HepG2 (cell line): Measurements from ENCODE around the gene DPCD. TPM values are rescaled to one million over a fixed set of nuclear protein-coding genes. Genes with fewer than 3 reads are reported as not detected.

Source experiments
- ATAC-seq: fragments of 200-7000 bp; cut with Tn5 transposase; 3 replicates; pipeline ENCODE4 v1.9.1; 2020; ENCODE audit warnings: mild to moderate bottlenecking, moderate library complexity
- BruUV-seq: library from RNA; stranded (reverse); fragments of 400-500 nt; replicated peaks from 2 replicates; lab custom pipeline; 2021; lab: Mats Ljungman, UMichigan
- CTCF ChIA-PET: fragments of 300-600 bp; formaldehyde crosslinking; extraction: SDS; loops from one replicate; lab custom pipeline; 2021; ENCODE audit warnings: low total read pairs, inconsistent platforms, low intra/inter-chr PET ratio; lab: Yijun Ruan, JAX
- POLR2A ChIA-PET: fragments of 350-600 bp; sonication (Branson Sonifier 250); formaldehyde crosslinking; loops from one replicate; lab custom pipeline; 2020; ENCODE audit warnings: antibody characterized with exemption, inconsistent platforms; lab: Yijun Ruan, JAX
- DNase-seq: peaks from one replicate; pipeline ENCODE4 v3.0.0-alpha.2; 2015; ENCODE audit warnings: low spot score
- FAIRE-seq: peaks from 3 replicates; lab custom pipeline; 2011; peaks lifted over from hg19 to GRCh38; lab: Jason Lieb, UNC
- H2AFZ ChIP-seq: one replicate; pipeline ENCODE4 v1.6.1; 2011; ENCODE audit warnings: low read length, inconsistent platforms
- H3K27ac ChIP-seq: fragments of 300-600 bp; 3 replicates; pipeline ENCODE4 v1.8.0; 2011; ENCODE audit warnings: mixed run types, mild to moderate bottlenecking, mixed read lengths, low read length, inconsistent platforms; ENCODE audit not compliant: insufficient read depth; ENCODE audit errors: extremely low read length
- H3K27me3 ChIP-seq, 2 experiments: fragments of 200-600 bp in 1 of 2; 2 replicates in 1 of 2; 3 replicates in 1 of 2; pipeline versions ENCODE4 v1.6.0 to v1.8.0; 2011; ENCODE audit warnings: low read length in 2 of 2, mild to moderate bottlenecking in 2 of 2, moderate library complexity in 2 of 2, inconsistent platforms in 1 of 2; ENCODE audit not compliant: insufficient read depth in 2 of 2, control insufficient read depth in 1 of 2
- H3K36me3 ChIP-seq, 2 experiments: fragments of 200-600 bp in 1 of 2; replicated peaks in 1 of 2; 2 replicates in 1 of 2; 3 replicates in 1 of 2; pipeline versions ENCODE4 v1.5.1 to v1.8.0; 2011; ENCODE audit warnings: low read length in 2 of 2, inconsistent platforms in 1 of 2; ENCODE audit not compliant: insufficient read depth in 2 of 2, control insufficient read depth in 1 of 2
- H3K4me1 ChIP-seq: 2 replicates; pipeline ENCODE4 v1.5.1; 2012; ENCODE audit warnings: low read length, inconsistent platforms; ENCODE audit not compliant: insufficient read depth
- H3K4me2 ChIP-seq: 2 replicates; pipeline ENCODE4 v1.6.0; 2011; ENCODE audit warnings: low read depth, low read length, inconsistent platforms
- H3K4me3 ChIP-seq, 3 experiments: fragments of 200-600 bp in 1 of 3; sonication (generic), shearing (Covaris generic) in 1 of 3; replicated peaks in 1 of 3; 2 replicates each; pipeline ENCODE4 v1.5.1; 2011 to 2016; ENCODE audit warnings: low read length in 3 of 3, inconsistent platforms in 2 of 3, low read depth in 2 of 3, mild to moderate bottlenecking in 2 of 3, control low read depth in 1 of 3, mixed read lengths in 1 of 3; ENCODE audit not compliant: insufficient read depth in 1 of 3
- H3K79me2 ChIP-seq: one replicate; pipeline ENCODE4 v1.6.1; 2011; ENCODE audit warnings: low read length, inconsistent platforms; ENCODE audit not compliant: insufficient read depth
- H3K9ac ChIP-seq: 2 replicates; pipeline ENCODE4 v1.6.0; 2011; ENCODE audit warnings: mild to moderate bottlenecking, low read depth, low read length, inconsistent platforms; ENCODE audit not compliant: insufficient read depth
- H3K9me3 ChIP-seq: 2 replicates; pipeline ENCODE4 v1.5.1; 2012; ENCODE audit warnings: mild to moderate bottlenecking, low read length
- H4K20me1 ChIP-seq: 2 replicates; pipeline ENCODE4 v1.6.0; 2011; ENCODE audit warnings: inconsistent platforms, mild to moderate bottlenecking, low read length, moderate library complexity; ENCODE audit not compliant: insufficient read depth
- ARHGAP35 ChIP-seq: sonication (generic); formaldehyde crosslinking; IDR thresholded peaks from 2 replicates; pipeline ENCODE4 v1.9.0; 2022; ENCODE audit warnings: mild to moderate bottlenecking, inconsistent platforms, moderate library complexity, missing genetic modification reagents, borderline replicate concordance
- ETS1 ChIP-seq: sonication (generic); formaldehyde crosslinking; IDR thresholded peaks from 2 replicates; pipeline ENCODE4 v1.4.0; 2020; ENCODE audit warnings: missing genetic modification reagents
- GABPB1 ChIP-seq: IDR thresholded peaks from 2 replicates; pipeline ENCODE4 v1.6.1; 2016; ENCODE audit warnings: mild to moderate bottlenecking, missing genetic modification reagents, moderate library complexity, missing compliant biosample characterization
- GFI1 ChIP-seq: sonication (generic); formaldehyde crosslinking; IDR thresholded peaks from 2 replicates; pipeline ENCODE4 v1.5.0; 2020; ENCODE audit warnings: missing genetic modification reagents, mild to moderate bottlenecking, borderline replicate concordance
- GTF3A ChIP-seq: sonication (generic); formaldehyde crosslinking; conservative IDR thresholded peaks from 2 replicates; pipeline ENCODE4 v1.4.0; 2020; ENCODE audit warnings: mild to moderate bottlenecking, missing genetic modification reagents
- JUNB ChIP-seq: sonication (generic); formaldehyde crosslinking; IDR thresholded peaks from 2 replicates; pipeline ENCODE4 v1.8.0; 2022; ENCODE audit warnings: missing genetic modification reagents, mild to moderate bottlenecking, borderline replicate concordance
- MATR3 ChIP-seq: sonication (generic); formaldehyde crosslinking; IDR thresholded peaks from 2 replicates; pipeline ENCODE4 v1.4.0; 2020; ENCODE audit warnings: missing genetic modification reagents
- MTF2 ChIP-seq: sonication (generic); formaldehyde crosslinking; IDR thresholded peaks from 2 replicates; pipeline ENCODE4 v1.5.0; 2020; ENCODE audit warnings: missing genetic modification reagents, borderline replicate concordance
- RARA ChIP-seq: IDR thresholded peaks from 2 replicates; pipeline ENCODE4 v1.6.1; 2016; ENCODE audit warnings: missing genetic modification reagents, missing compliant biosample characterization
- RFXAP ChIP-seq: sonication (generic); formaldehyde crosslinking; IDR thresholded peaks from 2 replicates; pipeline ENCODE4 v1.4.0; 2020; ENCODE audit warnings: missing genetic modification reagents, borderline replicate concordance
- RXRB ChIP-seq: IDR thresholded peaks from 2 replicates; pipeline ENCODE4 v1.6.1; 2016; ENCODE audit warnings: borderline replicate concordance, missing genetic modification reagents, missing compliant biosample characterization
- SPEN ChIP-seq: sonication (generic); formaldehyde crosslinking; IDR thresholded peaks from 2 replicates; pipeline ENCODE4 v1.5.1; 2020; ENCODE audit warnings: low read depth, mild to moderate bottlenecking, missing genetic modification reagents
- ZNF329 ChIP-seq: sonication (generic); formaldehyde crosslinking; IDR thresholded peaks from 2 replicates; pipeline ENCODE4 v1.9.0; 2021; ENCODE audit warnings: low read depth, mild to moderate bottlenecking, missing genetic modification reagents
- ZNF564 ChIP-seq: sonication (generic); formaldehyde crosslinking; IDR thresholded peaks from 2 replicates; pipeline ENCODE4 v1.8.1; 2023; ENCODE audit warnings: mild to moderate bottlenecking, missing genetic modification reagents
- ZNF674 ChIP-seq: sonication (generic); formaldehyde crosslinking; IDR thresholded peaks from 2 replicates; pipeline ENCODE4 v1.5.0; 2020; ENCODE audit warnings: low read depth, mild to moderate bottlenecking, missing genetic modification reagents
- WGBS: methylation state at CpG from one replicate; pipeline ENCODE4 v1.1.6; 2017; ENCODE audit warnings: low lambda C conversion rate; 5-methylcytosine and 5-hydroxymethylcytosine counted together
- in situ Hi-C: cut with HindIII; loops from 2 replicates; pipeline ENCODE4 v1.10.0; 2017; ENCODE audit warnings: low pct_unique_long_range_greater_than_20kb; ENCODE audit not compliant: extremely low pct_ligation_motif_present
- intact Hi-C: fragments of 100-400 bp; cut with micrococcal nuclease; formaldehyde crosslinking; loops from one replicate; pipeline ENCODE4 v1.10.0; 2022; ENCODE audit not compliant: unreplicated experiment
- polyA plus RNA-seq, 8 experiments: library from polyadenylated mRNA; depleted of rRNA in 3 of 8; stranded (reverse) in 7 of 8; unstranded in 1 of 8; fragments of >200 nt; fragmentation: Illumina TruSeq in 4 of 8; extraction: Trizol in 4 of 8; gene quantifications; 2 replicates each; pipeline versions ENCODE4 v1.2.1 to v1.2.3, GENCODE V29; 2011 to 2016; ENCODE audit warnings: low read depth in 4 of 8, missing spikeins in 1 of 8, mixed read lengths in 1 of 8; ENCODE audit not compliant: insufficient read depth in 1 of 8
- total RNA-seq, 5 experiments: library from RNA; depleted of rRNA; stranded (reverse); fragments of >200 nt; fragmentation: Illumina TruSeq; extraction: Trizol; gene quantifications; 2 replicates each; pipeline ENCODE4 v1.2.3, GENCODE V29; 2016; ENCODE audit warnings: low read depth in 1 of 5
- TF ChIP-seq, protein P1 (sequence below): sonication (generic); formaldehyde crosslinking; IDR thresholded peaks from 2 replicates; pipeline ENCODE4 v1.5.1; 2020; ENCODE audit warnings: mild to moderate bottlenecking, missing genetic modification reagents, borderline replicate concordance

The DPCD gene
- total and polyA plus RNA-seq, 2 of the 13 experiments (the other 11 are each of a cell fraction or from before 2014, with no cell fraction given): 25.2 to 27.0 TPM

DNA sequence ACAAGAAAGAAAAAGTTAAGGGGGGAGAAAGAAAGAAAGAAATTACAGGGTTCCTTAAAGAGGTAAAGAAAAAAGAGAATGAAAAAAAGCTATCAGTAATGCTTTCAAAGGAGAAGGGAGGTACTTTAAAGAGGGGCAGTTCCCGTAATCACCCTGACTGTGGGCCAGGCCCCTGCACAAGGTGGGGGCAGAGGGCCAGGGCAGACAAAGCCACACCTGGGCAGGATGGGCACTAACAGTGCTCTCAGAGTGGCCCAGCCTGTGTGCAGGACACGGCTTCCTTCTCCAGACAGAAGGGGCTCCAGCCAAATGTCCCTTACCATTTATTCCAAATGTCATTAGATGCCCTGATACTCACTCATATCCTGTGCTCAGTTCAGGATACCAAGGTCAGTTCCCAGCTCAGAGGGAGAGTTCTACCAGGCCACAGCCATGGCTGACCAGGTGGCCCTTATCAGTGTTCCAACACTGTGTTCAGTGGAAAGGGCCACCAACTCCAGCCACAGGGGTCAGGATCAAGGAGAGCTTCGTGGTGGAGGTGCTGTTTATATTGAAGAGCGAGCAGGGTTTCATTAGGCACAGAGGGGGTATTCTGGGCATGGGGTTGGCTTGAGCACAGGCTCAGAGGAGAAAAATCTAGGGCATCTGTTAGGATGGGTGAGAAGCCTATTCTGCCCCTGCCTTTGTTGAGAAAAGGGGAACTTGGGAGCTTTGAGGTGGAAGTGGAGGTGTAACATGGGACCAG lies 29.9 kb downstream of the DPCD start (continued):
- no peak for TF ChIP-seq ZNF329 (CRISPR knock-in tag)

DNA sequence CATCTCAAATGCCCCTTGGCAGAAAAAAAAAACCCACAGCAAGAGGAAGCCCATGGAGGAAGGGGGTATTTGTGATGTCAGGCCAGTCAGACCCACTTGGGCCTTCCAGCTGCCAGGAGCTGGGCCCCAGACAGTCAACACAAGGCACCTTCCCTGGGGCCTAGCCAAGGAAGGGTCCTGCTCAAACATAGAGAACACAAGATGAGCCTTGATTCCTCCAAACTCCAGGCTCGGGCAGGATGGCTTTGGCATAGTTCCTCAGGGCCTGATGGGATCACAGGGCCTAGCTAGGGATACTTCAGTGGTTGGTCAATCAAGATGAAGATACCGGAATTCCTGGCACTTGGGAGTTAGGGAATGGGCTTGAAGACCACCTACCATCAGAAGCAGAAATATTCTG lies 30.8 kb downstream of the DPCD start:
- DNase-seq (no peak), ATAC-seq (no peak), FAIRE-seq (no peak)
- no TSS peak for BruUV-seq
- Histone ChIP-seq H4K20me1 (no peaks in the 10 kb centered on the region), H3K9ac (no peak overlapping the region), H3K36me3 (peaks cover 3 to 15% of the 10 kb centered on the region in 2 experiments; a peak in 3 of 5 replicates), H2AFZ (no peak overlapping the region), H3K27me3 (no peaks in the 10 kb centered on the region), H3K79me2 (no peaks in the 10 kb centered on the region), H3K27ac (no peak overlapping the region), H3K4me1 (no peaks in the 10 kb centered on the region), H3K4me3 (no peak overlapping the region), H3K9me3 (no peaks in the 10 kb centered on the region), H3K4me2 (no peak overlapping the region)
- no peak for TF ChIP-seq SPEN
- no peak for TF ChIP-seq ETS1 (CRISPR knock-in tag)
- no peak for TF ChIP-seq JUNB (CRISPR knock-in tag)
- TF ChIP-seq RFXAP: no peak
- TF ChIP-seq MATR3 (CRISPR knock-in tag): no peak
- TF ChIP-seq RARA (CRISPR knock-in tag): no peak
- no peak for TF ChIP-seq MTF2 (CRISPR knock-in tag)
- TF ChIP-seq GABPB1 (CRISPR knock-in tag): no peak
- no peak for TF ChIP-seq ARHGAP35
- TF ChIP-seq, protein P1, sequence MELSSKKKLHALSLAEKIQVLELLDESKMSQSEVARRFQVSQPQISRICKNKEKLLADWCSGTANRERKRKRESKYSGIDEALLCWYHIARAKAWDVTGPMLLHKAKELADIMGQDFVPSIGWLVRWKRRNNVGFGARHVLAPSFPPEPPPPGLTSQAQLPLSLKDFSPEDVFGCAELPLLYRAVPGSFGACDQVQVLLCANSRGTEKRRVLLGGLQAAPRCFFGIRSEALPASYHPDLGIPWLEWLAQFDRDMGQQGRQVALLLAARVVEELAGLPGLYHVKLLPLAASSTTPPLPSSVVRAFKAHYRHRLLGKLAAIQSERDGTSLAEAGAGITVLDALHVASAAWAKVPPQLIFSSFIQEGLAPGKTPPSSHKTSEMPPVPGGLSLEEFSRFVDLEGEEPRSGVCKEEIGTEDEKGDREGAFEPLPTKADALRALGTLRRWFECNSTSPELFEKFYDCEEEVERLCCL (CRISPR knock-in tag): no peak
- TF ChIP-seq ZNF564 (CRISPR knock-in tag): no peak
- no peak for TF ChIP-seq ZNF674 (CRISPR knock-in tag)
- no peak for TF ChIP-seq RXRB (CRISPR knock-in tag)
- TF ChIP-seq GFI1 (CRISPR knock-in tag): no peak
- TF ChIP-seq GTF3A (CRISPR knock-in tag): no peak
- intact Hi-C loops: no loop called here
- WGBS: 100% methylated on average over 1 of the region's 2 CpGs
- in situ Hi-C loops: no loop called here
- ChIA-PET CTCF (no interaction called here), POLR2A (no interaction called here)
